ENCODE results near the gene B4GALT5. TPM values are rescaled to one million over a fixed set of nuclear protein-coding genes. Genes with fewer than 3 reads are reported as not detected.

B4GALT5 gene
- total and polyA plus RNA-seq, 7 donors: 17.1 to 46.0 (median 21.4) TPM

DNA sequence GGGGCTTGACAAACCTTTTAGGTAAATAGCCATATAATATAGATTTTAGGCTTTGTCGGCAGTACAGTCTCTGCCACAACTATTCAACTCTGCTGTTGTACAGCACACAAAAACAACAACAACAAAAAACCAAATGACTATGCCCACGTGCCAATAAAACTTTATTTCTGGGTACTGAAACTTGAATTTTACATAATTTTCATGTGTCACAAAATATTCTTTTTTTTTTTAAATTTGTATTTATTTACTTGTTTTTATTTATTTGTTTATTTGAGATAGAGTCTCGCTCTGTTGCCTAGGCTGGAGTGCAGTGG is 34.8 kb upstream of the B4GALT5 start:
- H3K27me3 ChIP-seq: no peaks in the 10 kb centered on the region
- H3K27ac ChIP-seq: peak overlapping the region; percentile 80 to 88 (median 82)
- H3K4me1 ChIP-seq: peaks cover 0 to 34% (median 25%) of the 10 kb centered on the region in 4 donors
- no peaks in the 10 kb centered on the region for H3K9me3 ChIP-seq
- no peak for TF ChIP-seq EP300 (IDR thresholded peaks at IDR 0.05)
- TF ChIP-seq, protein P1, sequence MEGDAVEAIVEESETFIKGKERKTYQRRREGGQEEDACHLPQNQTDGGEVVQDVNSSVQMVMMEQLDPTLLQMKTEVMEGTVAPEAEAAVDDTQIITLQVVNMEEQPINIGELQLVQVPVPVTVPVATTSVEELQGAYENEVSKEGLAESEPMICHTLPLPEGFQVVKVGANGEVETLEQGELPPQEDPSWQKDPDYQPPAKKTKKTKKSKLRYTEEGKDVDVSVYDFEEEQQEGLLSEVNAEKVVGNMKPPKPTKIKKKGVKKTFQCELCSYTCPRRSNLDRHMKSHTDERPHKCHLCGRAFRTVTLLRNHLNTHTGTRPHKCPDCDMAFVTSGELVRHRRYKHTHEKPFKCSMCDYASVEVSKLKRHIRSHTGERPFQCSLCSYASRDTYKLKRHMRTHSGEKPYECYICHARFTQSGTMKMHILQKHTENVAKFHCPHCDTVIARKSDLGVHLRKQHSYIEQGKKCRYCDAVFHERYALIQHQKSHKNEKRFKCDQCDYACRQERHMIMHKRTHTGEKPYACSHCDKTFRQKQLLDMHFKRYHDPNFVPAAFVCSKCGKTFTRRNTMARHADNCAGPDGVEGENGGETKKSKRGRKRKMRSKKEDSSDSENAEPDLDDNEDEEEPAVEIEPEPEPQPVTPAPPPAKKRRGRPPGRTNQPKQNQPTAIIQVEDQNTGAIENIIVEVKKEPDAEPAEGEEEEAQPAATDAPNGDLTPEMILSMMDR (IDR thresholded peaks at IDR 0.05): no peak
- no peak for TF ChIP-seq POLR2AphosphoS5 (IDR thresholded peaks at IDR 0.05)
- no peak for TF ChIP-seq POLR2A (IDR thresholded peaks at IDR 0.05)
- 92 to 93% methylated on average over 3 of the region's 3 CpGs for WGBS, 2 donors
- H3K36me3 ChIP-seq: no peaks in the 10 kb centered on the region
- intact Hi-C loops (cut with DNase I): loop anchor here (5.0 kb wide), 1 partner anchor 64 kb away; the partner anchor contains the start of gene SLC9A8
- no peak overlapping the region for H3K4me3 ChIP-seq
- DNase-seq: no peak

DNA sequence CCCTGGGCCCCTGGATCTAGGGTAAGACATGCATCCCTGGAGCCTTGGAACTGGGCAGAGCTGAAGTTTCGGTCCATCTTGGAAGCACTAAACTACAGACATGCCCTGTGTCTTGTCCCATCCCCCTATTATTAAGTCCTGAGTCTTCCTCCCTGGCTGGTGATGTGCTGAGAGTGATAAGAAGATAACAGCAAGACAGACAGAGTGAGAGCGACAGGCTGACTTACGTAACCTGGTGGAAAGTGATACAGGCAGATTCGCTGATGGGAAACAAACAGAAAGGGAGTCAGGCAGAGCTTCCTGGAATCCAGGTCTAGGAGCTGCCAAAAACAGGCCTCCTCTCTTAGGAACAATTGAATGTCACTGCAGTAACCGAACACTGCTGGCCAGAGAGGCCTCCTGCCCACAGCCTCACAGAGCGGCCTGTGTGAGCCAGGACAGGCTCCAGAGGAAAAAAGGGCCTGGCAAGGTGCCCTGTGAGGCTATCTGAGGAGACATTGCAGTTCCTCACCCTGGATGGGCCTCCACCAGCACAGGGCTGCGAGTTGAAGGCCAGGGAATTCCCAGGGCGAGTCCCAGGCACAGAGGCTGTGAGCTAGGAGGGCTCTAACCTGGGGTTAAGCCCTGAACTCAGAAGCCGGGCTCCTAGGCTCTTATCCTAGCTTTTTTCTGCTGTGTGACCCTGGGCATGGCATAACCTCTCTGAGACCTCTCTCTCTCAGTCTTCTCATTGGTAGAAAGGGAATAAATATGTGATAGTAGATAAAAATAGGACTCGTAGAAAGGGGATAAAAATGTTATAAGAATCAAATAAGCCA is 34.2 kb upstream of the B4GALT5 start:
- H3K36me3 ChIP-seq: no peaks in the 10 kb centered on the region
- DNase-seq: peak; percentile 97
- WGBS, 2 donors: 72% methylated on average over 10 of the region's 10 CpGs
- peaks cover 0 to 34% (median 25%) of the 10 kb centered on the region in 4 donors for H3K4me1 ChIP-seq
- H3K4me3 ChIP-seq: no peak overlapping the region
- no peak for TF ChIP-seq POLR2A (IDR thresholded peaks at IDR 0.05)
- peak; percentile 29 to 72 (median 69) for TF ChIP-seq POLR2AphosphoS5 (IDR thresholded peaks at IDR 0.05)
- TF ChIP-seq, protein P1 (IDR thresholded peaks at IDR 0.05): no peak
- TF ChIP-seq EP300 (IDR thresholded peaks at IDR 0.05): peak in 1 of 4 donors; percentile 25
- intact Hi-C loops (cut with DNase I): loop anchor here (5.0 kb wide), 1 partner anchor 64 kb away; the partner anchor contains the start of gene SLC9A8
- H3K27me3 ChIP-seq: no peaks in the 10 kb centered on the region
- peak overlapping the region; percentile 80 to 88 (median 82) for H3K27ac ChIP-seq
- H3K9me3 ChIP-seq: no peaks in the 10 kb centered on the region

DNA sequence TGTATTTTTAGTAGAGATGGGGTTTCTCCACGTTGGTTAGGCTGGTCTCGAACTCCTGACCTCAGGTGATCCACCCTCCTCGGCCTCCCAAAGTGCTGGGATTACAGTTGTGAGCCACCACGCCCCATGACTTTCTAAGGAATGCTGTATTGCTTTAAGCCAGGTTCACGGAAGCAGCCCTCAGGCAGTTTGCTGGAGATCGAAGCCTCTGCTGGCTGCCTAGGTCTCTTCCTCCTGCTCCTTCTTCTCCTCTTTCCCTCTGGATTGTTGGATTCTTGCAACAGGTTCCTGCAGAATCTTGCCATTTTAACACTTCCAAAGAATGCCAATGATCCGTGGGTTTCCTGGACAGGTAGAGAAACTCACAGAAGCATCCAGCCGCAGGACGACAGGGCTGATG is 29.3 kb upstream of the B4GALT5 start:
- H3K4me1 ChIP-seq: peaks cover 0 to 10% (median 7%) of the 10 kb centered on the region in 4 donors
- H3K36me3 ChIP-seq: no peaks in the 10 kb centered on the region
- TF ChIP-seq POLR2AphosphoS5 (IDR thresholded peaks at IDR 0.05) (no peak), POLR2A (IDR thresholded peaks at IDR 0.05) (no peak), EP300 (IDR thresholded peaks at IDR 0.05) (no peak)
- TF ChIP-seq, protein P1 (IDR thresholded peaks at IDR 0.05): no peak
- no peak overlapping the region for H3K27ac ChIP-seq
- DNase-seq: no peak
- H3K4me3 ChIP-seq: no peak overlapping the region
- WGBS, 2 donors: 56 to 84% methylated on average over 9 of the region's 9 CpGs
- no peaks in the 10 kb centered on the region for H3K9me3 ChIP-seq
- no peaks in the 10 kb centered on the region for H3K27me3 ChIP-seq
- intact Hi-C loops (cut with DNase I): no loop called here

DNA sequence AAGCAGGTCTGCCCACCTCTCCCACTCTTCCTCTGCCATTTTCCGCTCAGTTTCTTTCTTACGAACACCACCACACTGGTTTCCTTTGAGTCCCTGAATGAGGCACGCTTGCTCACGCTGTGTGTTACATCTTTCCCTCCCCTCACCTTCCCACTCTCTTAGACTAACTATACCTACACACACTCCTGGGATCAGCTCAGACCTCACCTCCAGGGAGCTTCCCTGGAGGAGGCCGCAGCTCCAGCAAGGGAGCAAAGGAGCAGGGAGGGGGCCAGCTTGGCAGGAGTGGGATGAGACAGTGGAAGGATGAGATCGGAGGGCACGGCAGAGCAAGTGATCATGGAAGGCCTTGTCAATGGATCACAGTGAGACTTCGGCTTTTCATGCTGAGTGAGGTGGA is 28.3 kb upstream of the B4GALT5 start:
- H3K36me3 ChIP-seq: no peaks in the 10 kb centered on the region
- H3K4me3 ChIP-seq: no peak overlapping the region
- H3K9me3 ChIP-seq: no peaks in the 10 kb centered on the region
- intact Hi-C loops (cut with DNase I): no loop called here
- no peak for DNase-seq
- WGBS, 2 donors: 93 to 96% methylated on average over 8 of the region's 8 CpGs
- H3K27me3 ChIP-seq: no peaks in the 10 kb centered on the region
- TF ChIP-seq, protein P1 (IDR thresholded peaks at IDR 0.05): no peak
- TF ChIP-seq POLR2A (IDR thresholded peaks at IDR 0.05) (no peak), EP300 (IDR thresholded peaks at IDR 0.05) (no peak)
- peaks cover 0 to under 1% (median 0%) of the 10 kb centered on the region in 4 donors for H3K4me1 ChIP-seq
- H3K27ac ChIP-seq: no peak overlapping the region
